ENCODE data around the gene ANXA6. TPM values are rescaled to one million over a fixed set of nuclear protein-coding genes. Genes with fewer than 3 reads are reported as not detected.

ANXA6 gene
- polyA plus RNA-seq, 1 donor (not counting 4 experiments of a cell fraction or from before 2014, with no cell fraction given), result 37.0 TPM

DNA sequence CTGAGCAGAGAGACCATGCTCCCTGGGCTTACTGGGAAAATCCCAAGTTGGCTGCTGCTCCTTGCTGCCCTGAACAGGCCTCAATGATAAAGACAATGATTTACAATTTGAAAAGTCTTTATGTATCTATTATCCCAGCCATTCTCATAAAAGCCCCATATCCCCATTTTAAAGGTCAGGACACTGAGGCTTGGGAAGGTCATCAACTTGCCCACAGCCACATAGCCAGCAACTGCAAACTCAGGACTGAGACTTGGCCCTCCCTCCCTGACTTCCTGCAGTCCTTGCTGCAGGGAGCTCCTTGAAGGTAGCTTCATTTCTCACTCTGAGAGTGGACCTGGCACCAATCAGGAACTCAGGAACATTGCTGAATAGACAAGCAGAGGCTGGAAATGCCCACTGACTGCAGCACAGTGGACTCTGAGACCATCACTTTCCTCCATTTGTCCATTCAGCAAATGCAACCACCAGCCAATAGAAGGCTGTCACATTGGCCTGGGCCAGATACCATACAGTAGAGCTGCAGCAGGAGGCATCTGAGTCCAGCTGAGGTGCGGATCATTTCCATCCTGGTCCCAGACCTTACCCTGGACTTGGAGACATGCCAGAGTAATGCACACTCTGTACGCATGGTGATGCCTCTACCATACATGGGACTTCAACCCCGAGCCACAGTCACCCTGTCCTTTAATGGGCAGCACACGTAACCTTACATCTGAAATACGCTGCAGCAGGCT is 95.0 kb downstream of the ANXA6 start:
- Histone ChIP-seq H3K27me3 (ENCODE audit: control insufficient read depth, extremely low read depth, insufficient read depth, low read length) (no peaks in the 10 kb centered on the region), H3K4me1 (ENCODE audit: control insufficient read depth, extremely low read depth, insufficient read depth, low read length) (peaks cover 4% of the 10 kb centered on the region), H3K4me2 (ENCODE audit: control insufficient read depth, extremely low read depth, insufficient read depth, low read depth, low read length) (no peak overlapping the region), H3K4me3 (ENCODE audit: control insufficient read depth in 2 of 3, extremely low read depth in 1 of 3, insufficient read depth in 2 of 3, low read depth in 1 of 3, low read length in 3 of 3) (no peak overlapping the region), H4K20me1 (ENCODE audit: control insufficient read depth, extremely low read depth, insufficient read depth, low read length) (peaks cover 2% of the 10 kb centered on the region), H3K9me3 (ENCODE audit: control insufficient read depth, low read depth, low read length) (no peaks in the 10 kb centered on the region), H3K9ac (ENCODE audit: control insufficient read depth, extremely low read depth, insufficient read depth, low read length) (no peak overlapping the region), H3K79me2 (ENCODE audit: control insufficient read depth, insufficient read depth, low read length) (peaks cover 44% of the 10 kb centered on the region), H3K9me1 (ENCODE audit: control insufficient read depth, extremely low read depth, insufficient read depth, low read length) (no peaks in the 10 kb centered on the region), H2AFZ (ENCODE audit: control insufficient read depth, low read length) (no peak overlapping the region), H3K27ac (ENCODE audit: control insufficient read depth, insufficient read depth, low read length) (no peak overlapping the region), H3K36me3 (ENCODE audit: control insufficient read depth in 2 of 2, extremely low read depth in 1 of 2, insufficient read depth in 2 of 2, low read length in 2 of 2) (peaks cover 52 to 72% of the 10 kb centered on the region in 2 experiments)
- TF ChIP-seq, protein P1, sequence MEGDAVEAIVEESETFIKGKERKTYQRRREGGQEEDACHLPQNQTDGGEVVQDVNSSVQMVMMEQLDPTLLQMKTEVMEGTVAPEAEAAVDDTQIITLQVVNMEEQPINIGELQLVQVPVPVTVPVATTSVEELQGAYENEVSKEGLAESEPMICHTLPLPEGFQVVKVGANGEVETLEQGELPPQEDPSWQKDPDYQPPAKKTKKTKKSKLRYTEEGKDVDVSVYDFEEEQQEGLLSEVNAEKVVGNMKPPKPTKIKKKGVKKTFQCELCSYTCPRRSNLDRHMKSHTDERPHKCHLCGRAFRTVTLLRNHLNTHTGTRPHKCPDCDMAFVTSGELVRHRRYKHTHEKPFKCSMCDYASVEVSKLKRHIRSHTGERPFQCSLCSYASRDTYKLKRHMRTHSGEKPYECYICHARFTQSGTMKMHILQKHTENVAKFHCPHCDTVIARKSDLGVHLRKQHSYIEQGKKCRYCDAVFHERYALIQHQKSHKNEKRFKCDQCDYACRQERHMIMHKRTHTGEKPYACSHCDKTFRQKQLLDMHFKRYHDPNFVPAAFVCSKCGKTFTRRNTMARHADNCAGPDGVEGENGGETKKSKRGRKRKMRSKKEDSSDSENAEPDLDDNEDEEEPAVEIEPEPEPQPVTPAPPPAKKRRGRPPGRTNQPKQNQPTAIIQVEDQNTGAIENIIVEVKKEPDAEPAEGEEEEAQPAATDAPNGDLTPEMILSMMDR (optimal IDR thresholded peaks at IDR 0.05 in 1 of 3, IDR thresholded peaks at IDR 0.05 in 1 of 3, conservative IDR thresholded peaks at IDR 0.05 in 1 of 3; ENCODE audit: extremely low read depth in 1 of 3, insufficient read depth in 2 of 3, low read length in 3 of 3), result no peak
- no peak for TF ChIP-seq EZH2 (IDR thresholded peaks at IDR 0.05; ENCODE audit: low read length)
- FAIRE-seq (no peak), DNase-seq (ENCODE audit: low read depth, low spot score) (no peak)
- dilution Hi-C loops (cut with MboI; ENCODE audit: extremely low pct_ligation_motif_present, low sequenced_read_pairs), result no loop called here

DNA sequence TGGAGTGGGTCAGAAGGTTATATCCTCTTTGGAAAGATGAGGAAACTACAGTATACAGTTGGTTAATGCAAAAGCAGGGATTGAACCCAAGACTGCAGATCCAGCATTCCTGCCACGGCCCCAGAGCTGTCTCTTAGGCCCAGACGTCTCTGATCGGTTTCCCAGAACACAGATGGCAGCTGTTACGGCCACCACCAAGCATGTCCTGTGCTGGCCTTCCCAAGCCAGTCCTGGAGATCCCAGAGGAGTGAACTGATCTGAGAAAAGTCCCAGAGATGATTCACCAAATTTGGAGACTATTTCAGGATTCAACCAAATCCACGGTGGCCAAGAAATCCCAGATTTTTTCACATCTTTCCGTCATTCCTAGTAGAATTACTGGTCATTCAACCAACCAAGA is 96.8 kb downstream of the ANXA6 start:
- H3K4me3 ChIP-seq (ENCODE audit: control insufficient read depth in 2 of 3, extremely low read depth in 1 of 3, insufficient read depth in 2 of 3, low read depth in 1 of 3, low read length in 3 of 3), result no peak overlapping the region
- TF ChIP-seq EZH2 (IDR thresholded peaks at IDR 0.05; ENCODE audit: low read length), result no peak
- TF ChIP-seq, protein P1 (optimal IDR thresholded peaks at IDR 0.05 in 1 of 3, IDR thresholded peaks at IDR 0.05 in 1 of 3, conservative IDR thresholded peaks at IDR 0.05 in 1 of 3; ENCODE audit: extremely low read depth in 1 of 3, insufficient read depth in 2 of 3, low read length in 3 of 3), result no peak
- FAIRE-seq, result no peak
- H3K4me1 ChIP-seq (ENCODE audit: control insufficient read depth, extremely low read depth, insufficient read depth, low read length), result peaks cover 4% of the 10 kb centered on the region
- no peak overlapping the region for H3K4me2 ChIP-seq (ENCODE audit: control insufficient read depth, extremely low read depth, insufficient read depth, low read depth, low read length)
- no peak overlapping the region for H3K27ac ChIP-seq (ENCODE audit: control insufficient read depth, insufficient read depth, low read length)
- DNase-seq (ENCODE audit: low read depth, low spot score), result no peak
- dilution Hi-C loops (cut with MboI; ENCODE audit: extremely low pct_ligation_motif_present, low sequenced_read_pairs), result no loop called here
- no peak overlapping the region for H3K9ac ChIP-seq (ENCODE audit: control insufficient read depth, extremely low read depth, insufficient read depth, low read length)
- no peaks in the 10 kb centered on the region for H3K9me3 ChIP-seq (ENCODE audit: control insufficient read depth, low read depth, low read length)
- no peaks in the 10 kb centered on the region for H3K27me3 ChIP-seq (ENCODE audit: control insufficient read depth, extremely low read depth, insufficient read depth, low read length)
- peaks cover 52 to 72% of the 10 kb centered on the region in 2 experiments for H3K36me3 ChIP-seq (ENCODE audit: control insufficient read depth in 2 of 2, extremely low read depth in 1 of 2, insufficient read depth in 2 of 2, low read length in 2 of 2)
- no peak overlapping the region for H2AFZ ChIP-seq (ENCODE audit: control insufficient read depth, low read length)
- no peaks in the 10 kb centered on the region for H4K20me1 ChIP-seq (ENCODE audit: control insufficient read depth, extremely low read depth, insufficient read depth, low read length)
- peaks cover 26% of the 10 kb centered on the region for H3K79me2 ChIP-seq (ENCODE audit: control insufficient read depth, insufficient read depth, low read length)
- H3K9me1 ChIP-seq (ENCODE audit: control insufficient read depth, extremely low read depth, insufficient read depth, low read length), result no peaks in the 10 kb centered on the region
